GM18868 (cell line): ENCODE data around the gene BTNL9.
"Not testable (repeated sequence)": the region's sequence is repeated elsewhere in the genome, so short reads cannot be mapped to it uniquely, and the experiment has no call there.

ENCODE experiments used
- ATAC-seq: cut with Tn5 transposase; IDR thresholded peaks from one replicate; pipeline ENCODE4 v1.9.1; 2021; ENCODE audit warnings: mild to moderate bottlenecking, moderate library complexity; ENCODE audit not compliant: unreplicated experiment

BTNL9 gene

DNA sequence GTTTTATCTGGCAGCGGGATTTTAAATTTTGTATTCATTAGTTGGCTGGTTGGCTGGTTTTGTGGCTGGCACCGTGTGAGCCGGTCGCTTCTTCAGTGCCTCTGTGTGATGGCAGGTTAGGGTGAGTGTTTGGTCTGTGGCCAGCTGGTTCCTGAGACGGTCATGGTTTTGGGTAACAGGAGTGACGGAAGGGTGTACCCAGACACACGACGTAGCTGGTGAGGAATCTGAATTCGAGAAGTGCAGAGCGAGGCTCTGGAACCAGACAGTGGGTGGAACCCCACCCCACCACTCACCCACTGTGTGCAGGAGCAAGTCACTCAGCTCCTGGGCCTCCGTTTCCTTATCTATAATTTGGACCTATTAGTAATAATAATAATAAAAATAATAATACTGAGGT is 2.7 kb downstream of the BTNL9 start:
- no peak for ATAC-seq

- ATAC-seq: no peak
These were observed 3.4 kb downstream of the BTNL9 start for GRCh38 chr5:181043285-181044092.

DNA sequence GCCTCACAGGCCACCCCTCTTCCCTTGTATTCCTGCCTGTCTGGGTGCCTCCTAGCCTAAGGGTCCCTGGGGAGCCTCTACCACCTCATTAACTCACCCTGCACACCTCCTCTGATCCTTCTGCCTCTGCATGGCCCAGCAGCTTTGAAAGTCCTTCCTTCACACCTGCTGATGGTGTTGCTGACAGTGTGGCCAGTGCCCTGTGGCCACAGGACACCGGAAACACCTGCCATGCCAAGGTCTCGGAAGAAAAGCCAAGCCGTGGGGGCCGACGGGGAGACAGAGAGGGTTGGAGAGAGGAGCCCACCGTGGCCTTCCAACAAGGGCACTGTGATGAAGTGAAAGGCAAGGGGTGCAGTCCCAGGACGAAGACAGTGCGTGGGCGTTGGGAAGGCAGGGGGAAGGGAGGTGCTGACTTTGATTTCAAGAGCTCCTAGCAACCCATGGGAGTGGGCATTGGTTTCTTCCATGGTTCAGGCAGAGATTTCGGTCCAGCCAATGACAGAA is 4.1 kb downstream of the BTNL9 start:
- no peak for ATAC-seq

DNA sequence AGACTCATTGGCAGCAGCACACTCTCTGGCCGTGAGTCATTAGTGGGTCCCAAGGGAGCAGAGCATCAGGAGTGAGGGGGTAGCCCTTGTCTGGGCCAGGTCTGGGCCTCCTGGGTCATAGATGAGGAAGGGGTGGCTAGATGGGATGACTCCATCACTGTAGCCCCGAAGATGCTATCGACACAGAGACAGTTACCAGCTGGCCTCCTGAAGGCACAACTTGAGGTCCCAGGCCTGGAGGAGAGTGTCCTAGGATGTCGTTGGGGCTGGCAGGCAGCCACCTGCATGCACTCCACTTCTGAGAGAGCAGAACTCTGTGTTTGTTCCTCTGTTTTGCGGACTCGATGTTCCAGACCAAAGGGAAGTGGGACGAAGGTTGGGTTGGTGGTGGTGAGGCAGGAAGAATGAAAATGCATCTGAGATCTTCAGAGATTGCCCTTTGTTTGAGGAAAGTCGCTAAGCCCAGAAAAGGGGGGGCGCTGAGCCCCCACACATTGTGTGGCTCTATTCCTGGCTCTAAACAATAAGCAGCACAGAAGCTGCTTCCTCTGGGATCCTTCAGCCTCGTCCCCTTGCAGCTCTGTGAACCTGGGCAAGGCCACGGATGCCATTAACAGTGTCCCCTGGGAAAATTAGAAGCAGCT is 4.7 kb downstream of the BTNL9 start:
- peak; percentile 49 for ATAC-seq

- ATAC-seq: no peak
These were observed 5.2 kb downstream of the BTNL9 start for GRCh38 chr5:181045316-181045715.

DNA sequence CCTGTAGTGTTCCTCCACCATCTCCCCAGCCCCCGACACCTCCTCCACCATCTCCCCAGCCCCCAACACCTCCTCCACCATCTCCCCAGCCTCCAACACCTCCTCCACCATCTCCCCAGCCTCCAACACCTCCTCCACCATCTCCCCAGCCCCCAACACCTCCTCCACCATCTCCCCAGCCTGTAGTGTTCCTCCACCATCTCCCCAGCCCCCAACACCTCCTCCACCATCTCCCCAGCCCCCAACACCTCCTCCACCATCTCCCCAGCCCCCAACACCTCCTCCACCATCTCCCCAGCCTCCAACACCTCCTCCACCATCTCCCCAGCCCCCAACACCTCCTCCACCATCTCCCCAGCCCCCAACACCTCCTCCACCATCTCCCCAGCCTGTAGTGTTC is 5.8 kb downstream of the BTNL9 start:
- ATAC-seq: not testable (repeated sequence)

DNA sequence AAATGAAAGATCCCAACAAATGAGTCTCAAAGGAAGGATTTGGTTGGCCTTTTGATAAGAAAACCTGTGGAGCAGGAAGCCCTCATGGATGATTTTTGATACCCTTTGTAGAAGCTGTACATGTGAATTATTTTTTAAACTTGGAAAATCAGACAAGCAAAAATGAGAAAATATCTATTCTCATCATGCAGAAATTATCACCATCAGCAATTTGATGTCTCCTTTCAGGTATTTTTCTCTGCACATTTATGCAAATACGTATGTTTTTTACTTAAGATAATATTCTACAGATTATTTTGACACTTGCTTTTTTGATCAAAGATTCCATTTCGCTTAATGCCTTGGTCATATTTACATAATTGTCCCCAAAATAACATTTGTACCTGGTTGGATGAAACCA is 7.2 kb downstream of the BTNL9 start:
- ATAC-seq: no peak

- no peak for ATAC-seq
These were observed 7.9 kb downstream of the BTNL9 start for GRCh38 chr5:181047921-181048320.

DNA sequence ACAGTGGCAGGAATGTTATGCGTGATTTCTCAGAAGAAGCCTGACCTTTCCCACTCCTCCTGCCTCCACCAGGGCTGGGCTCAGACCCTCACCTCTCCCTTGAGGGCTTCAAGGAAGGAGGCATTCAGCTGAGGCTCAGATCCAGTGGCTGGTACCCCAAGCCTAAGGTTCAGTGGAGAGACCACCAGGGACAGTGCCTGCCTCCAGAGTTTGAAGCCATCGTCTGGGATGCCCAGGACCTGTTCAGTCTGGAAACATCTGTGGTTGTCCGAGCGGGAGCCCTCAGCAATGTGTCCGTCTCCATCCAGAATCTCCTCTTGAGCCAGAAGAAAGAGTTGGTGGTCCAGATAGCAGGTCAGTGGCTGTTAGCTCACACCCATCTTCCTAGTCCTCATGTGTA is 9.9 kb downstream of the BTNL9 start:
- no peak for ATAC-seq

DNA sequence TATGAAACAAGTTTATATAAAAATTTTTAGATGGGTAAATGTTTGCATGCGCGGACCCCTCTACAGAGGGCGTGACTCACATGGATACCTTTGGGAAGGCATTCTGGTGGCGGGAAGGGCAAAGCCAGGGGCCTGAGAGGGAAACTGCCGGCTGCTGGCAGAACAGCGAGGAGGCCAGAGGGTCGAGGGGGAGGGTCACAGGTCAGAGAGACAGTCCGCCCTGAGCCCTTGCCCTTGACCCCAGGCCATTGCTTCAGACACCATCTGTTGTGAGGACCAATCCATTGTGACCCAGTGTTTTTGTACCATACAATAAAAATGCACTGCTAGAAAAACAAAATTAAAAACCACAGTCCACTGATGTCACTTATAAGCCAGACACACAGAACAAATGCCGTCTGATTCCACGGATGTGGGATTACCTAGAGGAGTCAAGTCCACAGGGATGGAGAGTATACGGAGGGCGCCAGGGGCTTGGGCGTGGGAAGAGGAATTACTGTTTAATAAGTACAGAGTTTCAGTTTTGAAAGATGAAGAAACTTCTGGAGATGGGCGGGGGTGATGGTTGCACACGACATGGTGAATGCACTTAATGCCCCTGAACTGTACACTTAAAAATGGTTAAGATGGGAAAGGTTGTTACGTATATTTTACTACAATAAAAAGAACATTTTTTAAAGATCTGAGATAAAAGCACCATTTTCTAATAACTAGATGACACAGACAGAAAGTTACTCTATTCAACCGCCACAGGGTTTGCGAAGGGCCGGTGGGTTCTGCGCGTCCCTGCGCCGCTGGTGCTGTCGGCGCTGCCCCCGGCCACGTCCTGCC is 12.0 kb downstream of the BTNL9 start:
- ATAC-seq: no peak

GRCh38 chr5:181052672-181053487 is 12.8 kb downstream of the BTNL9 start:
- no peak for ATAC-seq

GRCh38 chr5:181053488-181054121 is 13.5 kb downstream of the BTNL9 start:
- no peak for ATAC-seq

DNA sequence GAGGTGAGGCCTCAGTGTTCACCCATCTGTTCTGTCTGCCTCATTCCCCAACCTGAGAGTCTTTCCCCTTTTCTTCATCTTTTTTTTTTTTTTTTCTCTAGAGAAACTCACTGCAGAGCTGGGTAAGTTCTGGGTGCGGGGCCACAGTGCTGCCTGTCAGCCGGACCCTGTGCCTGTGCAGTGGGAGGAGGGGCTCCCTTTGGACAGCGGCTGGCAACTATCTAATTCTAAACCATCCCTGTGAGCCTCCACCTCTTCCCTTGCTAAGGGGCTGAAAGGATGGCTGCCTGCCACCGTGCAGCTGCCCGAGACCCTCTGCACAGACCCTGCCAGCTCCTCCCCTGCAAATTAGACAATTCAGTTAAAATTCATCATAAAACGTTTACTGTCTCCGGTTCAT is 14.1 kb downstream of the BTNL9 start:
- no peak for ATAC-seq

GRCh38 chr5:181054871-181055459 is 14.9 kb downstream of the BTNL9 start:
- ATAC-seq: no peak

- ATAC-seq: no peak
These were observed 16.4 kb downstream of the BTNL9 start for GRCh38 chr5:181056431-181056830.

GRCh38 chr5:181058321-181058720 is 18.3 kb downstream of the BTNL9 start:
- ATAC-seq: no peak

GRCh38 chr5:181058786-181059296 is 18.8 kb downstream of the BTNL9 start:
- no peak for ATAC-seq

GRCh38 chr5:181059297-181060230 is 19.5 kb downstream of the BTNL9 start:
- no peak for ATAC-seq

DNA sequence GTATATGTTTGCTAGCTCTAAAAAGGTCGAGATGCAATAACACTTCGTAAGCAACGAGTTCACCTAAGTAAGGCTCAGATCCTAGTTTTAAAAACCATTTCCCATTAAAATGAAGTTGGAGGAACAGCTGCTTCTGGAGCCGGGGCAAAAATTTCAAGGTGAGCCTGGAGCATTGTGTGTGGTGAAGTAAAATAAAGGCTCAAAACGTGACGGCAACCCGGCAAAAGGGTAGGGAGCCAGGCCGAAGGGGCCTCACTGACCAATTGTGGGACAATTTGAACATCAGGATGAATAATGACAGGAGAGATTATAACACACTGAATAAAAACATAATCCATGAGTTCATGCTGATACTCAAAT is 20.1 kb downstream of the BTNL9 start:
- no peak for ATAC-seq
